K562 (cell line): ENCODE results near the gene TAOK2. TPM values are rescaled to one million over a fixed set of nuclear protein-coding genes. Genes with fewer than 3 reads are reported as not detected.
A peak's percentile ranks its signal among the peaks of the same experiment; 100 is the strongest.

ENCODE experiments used
- ARNT ChIP-seq, 2 experiments: fragments of 450-650 bp; IDR thresholded peaks; 2 replicates each; pipeline ENCODE4 v1.6.1; 2016; ENCODE audit warnings: mild to moderate bottlenecking in 1 of 2
- CHD1 ChIP-seq: fragments of 200-600 bp; sonication (generic); IDR thresholded peaks from one replicate; pipeline ENCODE4 v1.6.1; 2012; ENCODE audit warnings: mild to moderate bottlenecking, moderate library complexity, low read length, inconsistent platforms
- ETS2 ChIP-seq: IDR thresholded peaks from 2 replicates; pipeline ENCODE4 v1.6.1; 2016; ENCODE audit warnings: borderline replicate concordance, missing genetic modification characterization, mild to moderate bottlenecking, moderate library complexity, missing compliant biosample characterization; ENCODE audit not compliant: poor library complexity, severe bottlenecking
- GTF2A2 ChIP-seq: IDR thresholded peaks from 2 replicates; pipeline ENCODE4 v1.6.1; 2016; ENCODE audit warnings: mild to moderate bottlenecking, missing genetic modification characterization, missing compliant biosample characterization
- KDM1A ChIP-seq, 2 experiments: fragments of 450-650 bp; IDR thresholded peaks; 2 replicates each; pipeline ENCODE4 v1.6.1; 2016; ENCODE audit warnings: mild to moderate bottlenecking in 2 of 2
- LCOR ChIP-seq: sonication (generic); formaldehyde crosslinking; IDR thresholded peaks from 2 replicates; pipeline ENCODE4 v1.8.0; 2022; ENCODE audit warnings: mild to moderate bottlenecking, missing genetic modification reagents
- MTF1 ChIP-seq: fragments of 250-450 bp; sonication (Bioruptor Pico); IDR thresholded peaks from 2 replicates; pipeline ENCODE4 v1.9.0; 2021; ENCODE audit warnings: moderate library complexity, mild to moderate bottlenecking, inconsistent platforms, borderline replicate concordance
- NCOA6 ChIP-seq: fragments of 450-650 bp; IDR thresholded peaks from 2 replicates; pipeline ENCODE4 v1.6.1; 2017; ENCODE audit warnings: mild to moderate bottlenecking
- STAG1 ChIP-seq: sonication (generic); formaldehyde crosslinking; IDR thresholded peaks from 2 replicates; pipeline ENCODE4 v1.5.0; 2020; ENCODE audit warnings: missing genetic modification reagents, borderline replicate concordance
- ZKSCAN1 ChIP-seq: fragments of 150-350 bp; IDR thresholded peaks from 2 replicates; pipeline ENCODE4 v1.6.1; 2016; ENCODE audit warnings: low read depth, low read length
- ZNF140 ChIP-seq: fragments of 250-450 bp; sonication (Bioruptor Pico); IDR thresholded peaks from 2 replicates; pipeline ENCODE4 v1.8.0; 2021; ENCODE audit warnings: moderate library complexity, mild to moderate bottlenecking, inconsistent platforms
- polyA plus RNA-seq, 8 experiments: library from polyadenylated mRNA; depleted of rRNA in 4 of 8; stranded (reverse) in 5 of 8; unstranded in 3 of 8; fragments of >200 nt; fragmentation: Nextera tagmentation in 2 of 8; fragmentation: Illumina TruSeq in 1 of 8; extraction: Ambion mirVana in 2 of 8; extraction: Trizol in 1 of 8; gene quantifications; 2 replicates each; pipeline versions ENCODE4 v1.2.1 to v1.2.3, GENCODE V29; 2011 to 2014; ENCODE audit warnings: inconsistent platforms in 1 of 8, missing spikeins in 1 of 8
- total RNA-seq, 7 experiments: library from RNA; depleted of rRNA in 6 of 7; stranded (reverse); fragments of >200 nt in 6 of 7; fragmentation: Illumina TruSeq in 2 of 7; extraction: Trizol in 2 of 7; gene quantifications; 2 replicates each; pipeline versions ENCODE4 v1.2.1 to v1.2.3, GENCODE V29; 2011 to 2021; ENCODE audit warnings: low replicate concordance in 1 of 7
- TF ChIP-seq, protein P1 (sequence below): fragments of 450-650 bp; IDR thresholded peaks from 2 replicates; pipeline ENCODE4 v1.7.1; 2018; ENCODE audit warnings: mild to moderate bottlenecking, low read depth; ENCODE audit not compliant: partially characterized antibody
- TF ChIP-seq, protein P2 (sequence below): fragments of 450-650 bp; IDR thresholded peaks from 2 replicates; pipeline ENCODE4 v1.6.1; 2017; ENCODE audit warnings: antibody characterized with exemption, mild to moderate bottlenecking
- TF ChIP-seq, protein P3 (sequence below): fragments of 250-450 bp; sonication (Bioruptor Pico); IDR thresholded peaks from 2 replicates; pipeline ENCODE4 v1.5.0; 2021

Gene TAOK2
- total and polyA plus RNA-seq, 9 of the 15 experiments (the other 6 are each of a cell fraction or from before 2014, with no cell fraction given), result 0.10 to 41.8 (median 13.7) TPM

DNA sequence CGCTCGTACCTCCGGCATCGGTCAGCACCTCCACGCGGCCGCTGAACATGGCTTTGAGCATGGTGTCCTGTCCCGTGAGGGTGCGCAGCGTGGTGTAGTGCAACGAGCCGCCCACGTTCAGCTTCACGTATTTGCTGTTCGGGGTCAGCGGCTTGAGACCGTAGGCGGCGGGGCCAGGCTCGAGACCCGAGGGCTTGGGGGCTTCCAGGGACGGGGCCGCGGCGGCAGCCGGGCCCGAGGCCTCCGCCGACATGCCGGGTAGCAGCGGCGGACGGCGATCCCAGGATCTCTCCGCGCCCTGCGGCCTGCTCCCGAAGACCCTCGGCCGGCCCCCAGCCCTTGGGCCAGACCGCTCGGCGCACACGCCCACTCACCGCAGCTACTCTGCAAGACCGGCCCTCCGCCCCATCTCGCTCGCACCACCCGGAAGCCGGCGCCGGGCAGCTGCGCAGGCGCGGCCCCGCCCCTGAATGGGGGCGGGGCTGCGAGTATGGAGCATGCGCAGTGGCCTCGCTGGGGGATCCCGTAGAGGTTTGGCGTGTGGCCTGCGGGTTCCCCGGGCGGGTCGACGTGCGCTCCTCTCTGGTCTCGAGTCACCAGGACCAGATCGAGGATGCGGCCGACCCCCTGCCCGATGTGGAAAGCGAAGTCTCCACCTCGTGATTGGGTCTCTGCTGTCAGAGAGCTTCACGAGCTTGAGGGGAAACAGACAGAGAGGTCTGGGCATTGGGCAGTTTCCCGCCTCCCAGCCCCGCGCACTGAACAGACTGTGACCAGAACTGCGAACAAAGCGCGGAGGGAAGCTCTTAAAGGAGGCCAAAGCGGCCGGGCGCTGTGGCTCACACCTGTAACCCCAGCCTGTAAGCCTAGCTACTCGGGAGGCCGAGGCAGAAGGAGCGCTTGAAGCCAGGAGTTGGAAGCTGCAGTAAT lies 47.6 kb upstream of the TAOK2 start, which contains the start of gene KCTD13 (continued):
- TF ChIP-seq, protein P1, sequence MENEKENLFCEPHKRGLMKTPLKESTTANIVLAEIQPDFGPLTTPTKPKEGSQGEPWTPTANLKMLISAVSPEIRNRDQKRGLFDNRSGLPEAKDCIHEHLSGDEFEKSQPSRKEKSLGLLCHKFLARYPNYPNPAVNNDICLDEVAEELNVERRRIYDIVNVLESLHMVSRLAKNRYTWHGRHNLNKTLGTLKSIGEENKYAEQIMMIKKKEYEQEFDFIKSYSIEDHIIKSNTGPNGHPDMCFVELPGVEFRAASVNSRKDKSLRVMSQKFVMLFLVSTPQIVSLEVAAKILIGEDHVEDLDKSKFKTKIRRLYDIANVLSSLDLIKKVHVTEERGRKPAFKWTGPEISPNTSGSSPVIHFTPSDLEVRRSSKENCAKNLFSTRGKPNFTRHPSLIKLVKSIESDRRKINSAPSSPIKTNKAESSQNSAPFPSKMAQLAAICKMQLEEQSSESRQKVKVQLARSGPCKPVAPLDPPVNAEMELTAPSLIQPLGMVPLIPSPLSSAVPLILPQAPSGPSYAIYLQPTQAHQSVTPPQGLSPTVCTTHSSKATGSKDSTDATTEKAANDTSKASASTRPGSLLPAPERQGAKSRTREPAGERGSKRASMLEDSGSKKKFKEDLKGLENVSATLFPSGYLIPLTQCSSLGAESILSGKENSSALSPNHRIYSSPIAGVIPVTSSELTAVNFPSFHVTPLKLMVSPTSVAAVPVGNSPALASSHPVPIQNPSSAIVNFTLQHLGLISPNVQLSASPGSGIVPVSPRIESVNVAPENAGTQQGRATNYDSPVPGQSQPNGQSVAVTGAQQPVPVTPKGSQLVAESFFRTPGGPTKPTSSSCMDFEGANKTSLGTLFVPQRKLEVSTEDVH, result peak; percentile 44
- no peak for TF ChIP-seq ZNF140 (CRISPR knock-in tag)
- TF ChIP-seq CHD1, result no peak
- no peak for TF ChIP-seq LCOR (CRISPR knock-in tag)
- TF ChIP-seq, protein P2, sequence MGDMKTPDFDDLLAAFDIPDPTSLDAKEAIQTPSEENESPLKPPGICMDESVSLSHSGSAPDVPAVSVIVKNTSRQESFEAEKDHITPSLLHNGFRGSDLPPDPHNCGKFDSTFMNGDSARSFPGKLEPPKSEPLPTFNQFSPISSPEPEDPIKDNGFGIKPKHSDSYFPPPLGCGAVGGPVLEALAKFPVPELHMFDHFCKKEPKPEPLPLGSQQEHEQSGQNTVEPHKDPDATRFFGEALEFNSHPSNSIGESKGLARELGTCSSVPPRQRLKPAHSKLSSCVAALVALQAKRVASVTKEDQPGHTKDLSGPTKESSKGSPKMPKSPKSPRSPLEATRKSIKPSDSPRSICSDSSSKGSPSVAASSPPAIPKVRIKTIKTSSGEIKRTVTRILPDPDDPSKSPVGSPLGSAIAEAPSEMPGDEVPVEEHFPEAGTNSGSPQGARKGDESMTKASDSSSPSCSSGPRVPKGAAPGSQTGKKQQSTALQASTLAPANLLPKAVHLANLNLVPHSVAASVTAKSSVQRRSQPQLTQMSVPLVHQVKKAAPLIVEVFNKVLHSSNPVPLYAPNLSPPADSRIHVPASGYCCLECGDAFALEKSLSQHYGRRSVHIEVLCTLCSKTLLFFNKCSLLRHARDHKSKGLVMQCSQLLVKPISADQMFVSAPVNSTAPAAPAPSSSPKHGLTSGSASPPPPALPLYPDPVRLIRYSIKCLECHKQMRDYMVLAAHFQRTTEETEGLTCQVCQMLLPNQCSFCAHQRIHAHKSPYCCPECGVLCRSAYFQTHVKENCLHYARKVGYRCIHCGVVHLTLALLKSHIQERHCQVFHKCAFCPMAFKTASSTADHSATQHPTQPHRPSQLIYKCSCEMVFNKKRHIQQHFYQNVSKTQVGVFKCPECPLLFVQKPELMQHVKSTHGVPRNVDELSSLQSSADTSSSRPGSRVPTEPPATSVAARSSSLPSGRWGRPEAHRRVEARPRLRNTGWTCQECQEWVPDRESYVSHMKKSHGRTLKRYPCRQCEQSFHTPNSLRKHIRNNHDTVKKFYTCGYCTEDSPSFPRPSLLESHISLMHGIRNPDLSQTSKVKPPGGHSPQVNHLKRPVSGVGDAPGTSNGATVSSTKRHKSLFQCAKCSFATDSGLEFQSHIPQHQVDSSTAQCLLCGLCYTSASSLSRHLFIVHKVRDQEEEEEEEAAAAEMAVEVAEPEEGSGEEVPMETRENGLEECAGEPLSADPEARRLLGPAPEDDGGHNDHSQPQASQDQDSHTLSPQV, result peak; percentile 86
- no peak for TF ChIP-seq KDM1A (IDR thresholded peaks at IDR 0.05)
- TF ChIP-seq ARNT (IDR thresholded peaks at IDR 0.05), result no peak
- 0 out of 2 replicates have a peak, but pooled peaks have one; percentile 17 for TF ChIP-seq STAG1
- TF ChIP-seq MTF1 (CRISPR knock-in tag), result no peak
- TF ChIP-seq ETS2 (tag), result no peak
- TF ChIP-seq, protein P3, sequence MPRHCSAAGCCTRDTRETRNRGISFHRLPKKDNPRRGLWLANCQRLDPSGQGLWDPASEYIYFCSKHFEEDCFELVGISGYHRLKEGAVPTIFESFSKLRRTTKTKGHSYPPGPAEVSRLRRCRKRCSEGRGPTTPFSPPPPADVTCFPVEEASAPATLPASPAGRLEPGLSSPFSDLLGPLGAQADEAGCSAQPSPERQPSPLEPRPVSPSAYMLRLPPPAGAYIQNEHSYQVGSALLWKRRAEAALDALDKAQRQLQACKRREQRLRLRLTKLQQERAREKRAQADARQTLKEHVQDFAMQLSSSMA (CRISPR knock-in tag), result no peak
- TF ChIP-seq GTF2A2, result no peak
- TF ChIP-seq ZKSCAN1, result no peak
- no peak for TF ChIP-seq NCOA6
